Stimulated activated CD4-positive, alpha-beta T cell treated with anti-CD3 and anti-CD28 coated beads, TNF-alpha, amount 100 ng/mL, for 24 hours (primary cell): ENCODE results near the gene PHPT1.

Experiments used
- DNase-seq, 3 experiments: peaks; one replicate each; pipeline ENCODE4 v3.0.0-alpha.2; 2020; ENCODE audit warnings: low read depth in 3 of 3

Gene PHPT1

GRCh38 chr9:136886610-136887597, 37.7 kb downstream of the PHPT1 start:
- DNase-seq: no peak

- no peak for DNase-seq
These were observed 39.2 kb downstream of the PHPT1 start for GRCh38 chr9:136888454-136888853.

GRCh38 chr9:136889858-136890257, 40.6 kb downstream of the PHPT1 start:
- no peak for DNase-seq

GRCh38 chr9:136890661-136891060, 41.5 kb downstream of the PHPT1 start:
- no peak for DNase-seq

- DNase-seq: no peak
These were observed 46.8 kb downstream of the PHPT1 start for GRCh38 chr9:136896027-136896426.

- no peak for DNase-seq
These were observed 49.4 kb downstream of the PHPT1 start for GRCh38 chr9:136898483-136899100.

- no peak for DNase-seq
These were observed 50.0 kb downstream of the PHPT1 start for GRCh38 chr9:136899196-136899595.

GRCh38 chr9:136900556-136900955, 51.3 kb downstream of the PHPT1 start:
- DNase-seq: no peak
